ENCODE measurements around the gene SHC3.

The SHC3 gene

GRCh38 chr9:89204801-89205200 lies 26.2 kb upstream of the SHC3 start:
- TF ChIP-seq CTCF (IDR thresholded peaks at IDR 0.05; ENCODE audit: control insufficient read depth, insufficient read depth, low read depth, low read length, missing control alignments) = no peak
- H3K4me3 ChIP-seq (ENCODE audit: control insufficient read depth, low read depth, low read length) = no peak overlapping the region
- no peak for DNase-seq (ENCODE audit: low read depth)

- no peak overlapping the region for H3K4me3 ChIP-seq (ENCODE audit: control insufficient read depth, low read depth, low read length)
- TF ChIP-seq CTCF (IDR thresholded peaks at IDR 0.05; ENCODE audit: control insufficient read depth, insufficient read depth, low read depth, low read length, missing control alignments) = no peak
- no peak for DNase-seq (ENCODE audit: low read depth)
These were observed 16.6 kb upstream of the SHC3 start for GRCh38 chr9:89195131-89195797.

- no peak for DNase-seq (ENCODE audit: low read depth)
- no peak overlapping the region for H3K4me3 ChIP-seq (ENCODE audit: control insufficient read depth, low read depth, low read length)
These were observed 16.0 kb upstream of the SHC3 start for GRCh38 chr9:89194421-89195130.

GRCh38 chr9:89191004-89191403 lies 12.4 kb upstream of the SHC3 start:
- no peak for TF ChIP-seq CTCF (IDR thresholded peaks at IDR 0.05; ENCODE audit: control insufficient read depth, insufficient read depth, low read depth, low read length, missing control alignments)
- H3K4me3 ChIP-seq (ENCODE audit: control insufficient read depth, low read depth, low read length) = no peak overlapping the region
- no peak for DNase-seq (ENCODE audit: low read depth)

More at GRCh38 chr9:89194421-89195130, 16.0 kb upstream of the SHC3 start:
- TF ChIP-seq CTCF (IDR thresholded peaks at IDR 0.05; ENCODE audit: control insufficient read depth, insufficient read depth, low read depth, low read length, missing control alignments) = no peak

GRCh38 chr9:89189215-89189614 lies 10.6 kb upstream of the SHC3 start:
- DNase-seq (ENCODE audit: low read depth) = no peak
- TF ChIP-seq CTCF (IDR thresholded peaks at IDR 0.05; ENCODE audit: control insufficient read depth, insufficient read depth, low read depth, low read length, missing control alignments) = peak; percentile 9

GRCh38 chr9:89187950-89188349 lies 9.3 kb upstream of the SHC3 start:
- no peak overlapping the region for H3K4me3 ChIP-seq (ENCODE audit: control insufficient read depth, low read depth, low read length)
- TF ChIP-seq CTCF (IDR thresholded peaks at IDR 0.05; ENCODE audit: control insufficient read depth, insufficient read depth, low read depth, low read length, missing control alignments) = no peak
- DNase-seq (ENCODE audit: low read depth) = no peak

More at GRCh38 chr9:89189215-89189614, 10.6 kb upstream of the SHC3 start:
- H3K4me3 ChIP-seq (ENCODE audit: control insufficient read depth, low read depth, low read length) = no peak overlapping the region

All from AG09309 (cell line).